Heart right ventricle (tissue), 16 donors: ENCODE data around the gene DERL2. TPM values are rescaled to one million over a fixed set of nuclear protein-coding genes. Genes with fewer than 3 reads are reported as not detected.

Experiments
- ATAC-seq, 8 donors: fragments of 200-7000 bp; cut with Tn5 transposase; one replicate each; pipeline ENCODE4 v1.9.1; 2020; ENCODE audit warnings: mild to moderate bottlenecking in 8 of 8, moderate library complexity in 8 of 8, moderate number of reproducible peaks in 1 of 8
- DNase-seq, 2 donors: peaks; one replicate each; pipeline ENCODE4 v3.0.0-alpha.2; 2020
- H3K27ac ChIP-seq, 10 donors: fragments of 200-600 bp; sonication (generic) in 2 of 10; one replicate each; pipeline versions ENCODE4 v1.5.0 to v1.8.0; 2020 to 2022; ENCODE audit warnings: mild to moderate bottlenecking in 3 of 10
- H3K27me3 ChIP-seq, 7 donors: fragments of 200-600 bp; one replicate each; pipeline ENCODE4 v1.8.0; 2021 to 2022; ENCODE audit warnings: mild to moderate bottlenecking in 2 of 7
- H3K36me3 ChIP-seq, 9 donors: fragments of 200-600 bp; sonication (generic) in 1 of 9; one replicate each; pipeline versions ENCODE4 v1.5.0 to v1.8.0; 2020 to 2022; ENCODE audit warnings: mild to moderate bottlenecking in 2 of 9
- H3K4me1 ChIP-seq, 9 donors: fragments of 200-600 bp; sonication (generic) in 1 of 9; one replicate each; pipeline versions ENCODE4 v1.5.0 to v1.8.0; 2020 to 2022; ENCODE audit warnings: mild to moderate bottlenecking in 4 of 9
- H3K4me3 ChIP-seq, 10 donors: fragments of 200-600 bp; sonication (generic) in 2 of 10; one replicate each; pipeline versions ENCODE4 v1.5.0 to v1.8.0; 2020 to 2022; ENCODE audit warnings: mild to moderate bottlenecking in 7 of 10, moderate library complexity in 2 of 10
- H3K9me3 ChIP-seq, 11 donors: fragments of 200-600 bp in 10 of 11; sonication (generic) in 2 of 11; one replicate each; pipeline versions ENCODE4 v1.5.0 to v1.8.0; 2013 to 2022; ENCODE audit warnings: mild to moderate bottlenecking in 2 of 11, control low read depth in 1 of 11, moderate library complexity in 1 of 11
- CTCF ChIP-seq, 9 donors: fragments of 200-600 bp; sonication (generic) in 2 of 9; IDR thresholded peaks; one replicate each; pipeline versions ENCODE4 v1.5.0 to v1.8.0; 2021 to 2022; ENCODE audit warnings: antibody characterized with exemption in 9 of 9, mild to moderate bottlenecking in 5 of 9, moderate library complexity in 1 of 9
- WGBS, 2 donors: extraction: QIAGEN DNeasy Blood & Tissue Kit; methylation state at CpG; one replicate each; pipeline ENCODE4 v1.1.7; 2013; ENCODE audit warnings: inconsistent platforms in 1 of 2; 5-methylcytosine and 5-hydroxymethylcytosine counted together
- intact Hi-C, 10 donors: fragments of 100-400 bp; cut with DNase I; formaldehyde crosslinking; loops; one replicate each; pipeline versions ENCODE4 v1.11.1 to v1.14.2; 2022
- polyA plus RNA-seq, 2 donors: library from polyadenylated mRNA; stranded (reverse); fragments of 200-250 nt; gene quantifications; one replicate each; pipeline ENCODE4 v1.2.3, GENCODE V29; 2013
- total RNA-seq, 10 donors: library from RNA; stranded (reverse); fragmentation: NEBNext Ultra II Directional in 3 of 10; extraction: Animal tissue kit (Norgen Biotek cat#: 25700) in 3 of 10; gene quantifications; one replicate each; pipeline versions ENCODE4 v1.2.1 to v1.2.4, GENCODE V29; 2021 to 2023
- donor health status: Arrhythmogenic right ventricular cardiomyopathy.
- donor health status: ischemic (EF 13 %, LVEDD 7.1; RV severe dilation, severe dysfunction).
- donor health status: healthy with polysubstance abuse.
- donor health status: DM: no; HTN: yes; CAD: no.
- donor health status: DM: no; HTN: no; CAD: no.
- donor health status: ischemic (EF 25% LVEDD 6.9; RV normal size, moderate dysfunction).
- donor health status: ischemic (EF 25% LVEDD 5.7; RV mildly dilated, moderate dysfunction).
- donor health status: healthy.
- donor health status: DM: yes; HTN: yes; CAD: no.
- donor health status: Ischemic cardiomyopathy.
- donor health status: ischemic (EF 35%, LVEDD 5.7; RV mildly dilated, moderate dysfunction).
- donor health status: nonischemic (EF 11% LVEDD 7.7; RV severe dilation, severe dysfunction).
- donor health status: DM: yes; HTN: yes; CAD: no.
- donor health status: PGD.
- donor health status: ischemic (EF 29% LVEDD 5.4; RV normal size, mild dysfunction).
- donor health status: nonischemic (EF 23%, LVEDD 6.1; RV moderate dilation, normal function).

DERL2 gene
- total and polyA plus RNA-seq, 12 donors: 18.4 to 57.2 (median 27.7) TPM

GRCh38 chr17:5468075-5468473 lies 17.9 kb downstream of the DERL2 start:
- ATAC-seq: peak in 6 of 8 donors; percentile 8 to 44 (median 12)
- peaks cover 0 to 26% (median 22%) of the 10 kb centered on the region in 9 donors for H3K4me1 ChIP-seq
- peak overlapping the region in 8 of 10 donors; percentile 81 to 87 (median 83) for H3K27ac ChIP-seq
- no peak for DNase-seq
- no peaks in the 10 kb centered on the region for H3K9me3 ChIP-seq
- peak overlapping the region; percentile 68 to 98 (median 88) for H3K4me3 ChIP-seq
- intact Hi-C loops: no loop called here
- peaks cover 0 to 23% (median 4%) of the 10 kb centered on the region in 9 donors for H3K36me3 ChIP-seq
- no peaks in the 10 kb centered on the region for H3K27me3 ChIP-seq
- WGBS, 2 donors: 1% methylated on average over 17 of the region's 17 CpGs
- TF ChIP-seq CTCF (IDR thresholded peaks at IDR 0.05): no peak

- no peaks in the 10 kb centered on the region for H3K9me3 ChIP-seq
- peaks cover 0 to 31% (median 22%) of the 10 kb centered on the region in 9 donors for H3K4me1 ChIP-seq
- ATAC-seq (no peak), DNase-seq (no peak)
- 2 to 9% methylated on average over 8 of the region's 8 CpGs for WGBS, 2 donors
- no peak overlapping the region for H3K27ac ChIP-seq
- H3K36me3 ChIP-seq: peaks cover 0 to 19% (median 4%) of the 10 kb centered on the region in 9 donors
- TF ChIP-seq CTCF (IDR thresholded peaks at IDR 0.05): no peak
- intact Hi-C loops: no loop called here
- peak overlapping the region in 9 of 10 donors; percentile 68 to 98 (median 89) for H3K4me3 ChIP-seq
- no peaks in the 10 kb centered on the region for H3K27me3 ChIP-seq
These were observed 18.6 kb downstream of the DERL2 start for GRCh38 chr17:5467416-5467815.

- Histone ChIP-seq H3K27ac (no peak overlapping the region), H3K36me3 (peaks cover 0 to 19% (median 0%) of the 10 kb centered on the region in 9 donors), H3K4me1 (peaks cover 0 to 34% (median 22%) of the 10 kb centered on the region in 9 donors), H3K4me3 (no peak overlapping the region), H3K9me3 (no peaks in the 10 kb centered on the region), H3K27me3 (no peaks in the 10 kb centered on the region)
- WGBS, 2 donors: 92 to 94% methylated on average over 4 of the region's 4 CpGs
- intact Hi-C loops: no loop called here
- DNase-seq (no peak), ATAC-seq (no peak)
- TF ChIP-seq CTCF (IDR thresholded peaks at IDR 0.05): no peak
These were observed 19.7 kb downstream of the DERL2 start for GRCh38 chr17:5466295-5466694.

GRCh38 chr17:5464717-5465507 lies 21.1 kb downstream of the DERL2 start:
- WGBS, 2 donors: 84 to 88% methylated on average over 10 of the region's 10 CpGs
- Histone ChIP-seq H3K36me3 (peaks cover 0 to 29% (median 7%) of the 10 kb centered on the region in 9 donors), H3K27ac (no peak overlapping the region), H3K4me3 (no peak overlapping the region), H3K27me3 (no peaks in the 10 kb centered on the region), H3K4me1 (peaks cover 0 to 34% (median 22%) of the 10 kb centered on the region in 9 donors), H3K9me3 (no peaks in the 10 kb centered on the region)
- ATAC-seq: no peak
- no peak for DNase-seq
- no peak for TF ChIP-seq CTCF (IDR thresholded peaks at IDR 0.05)
- intact Hi-C loops: no loop called here
